SK-N-SH (cell line): ENCODE results near the gene UBE2I. TPM values are rescaled to one million over a fixed set of nuclear protein-coding genes. Genes with fewer than 3 reads are reported as not detected.

ENCODE experiments used
- CTCF ChIA-PET: fragments of 300-600, 350-600 bp; formaldehyde crosslinking; extraction: SDS; loops from one replicate; lab custom pipeline; 2021; lab: Yijun Ruan, JAX
- POLR2A ChIA-PET: fragments of 350-600 bp; sonication (Branson Sonifier 250); formaldehyde crosslinking; extraction: SDS; loops from one replicate; lab custom pipeline; 2020; ENCODE audit warnings: antibody characterized with exemption, inconsistent platforms; lab: Yijun Ruan, JAX
- DNase-seq: peaks from one replicate; pipeline ENCODE4 v3.0.0; 2012
- H2AFZ ChIP-seq: fragments of 200-600 bp; sonication (generic); 2 replicates; pipeline ENCODE4 v1.8.1; 2016; ENCODE audit warnings: antibody characterized with exemption, mild to moderate bottlenecking, low read depth
- H3F3A ChIP-seq: fragments of 200-600 bp; sonication (generic); replicated peaks from 2 replicates; pipeline ENCODE3; 2016; ENCODE audit warnings: antibody characterized with exemption, mild to moderate bottlenecking; ENCODE audit not compliant: insufficient read depth
- H3K27ac ChIP-seq, 2 experiments: fragments of 200-500 bp in 1 of 2; fragments of 200-600 bp in 1 of 2; sonication (Bioruptor generic) in 1 of 2; sonication (generic), shearing (Covaris generic) in 1 of 2; 2 replicates each; pipeline versions ENCODE4 v1.5.1 to v1.6.1; 2014 to 2016; ENCODE audit warnings: low read depth in 2 of 2, inconsistent platforms in 1 of 2, low read length in 1 of 2, mild to moderate bottlenecking in 1 of 2, mixed read lengths in 1 of 2
- H3K27me3 ChIP-seq: fragments of 200-600 bp; sonication (generic), shearing (Covaris generic); 2 replicates; pipeline ENCODE4 v1.6.1; 2016; ENCODE audit warnings: mixed run types; ENCODE audit not compliant: insufficient read depth
- H3K36me3 ChIP-seq, 2 experiments: fragments of 200-500 bp in 1 of 2; fragments of 200-600 bp in 1 of 2; sonication (Bioruptor generic) in 1 of 2; sonication (generic) in 1 of 2; replicated peaks in 1 of 2; 2 replicates each; pipeline versions ENCODE3 to v1.5.1; 2014 to 2016; ENCODE audit warnings: low read length in 1 of 2, mild to moderate bottlenecking in 1 of 2; ENCODE audit not compliant: insufficient read depth in 2 of 2, control insufficient read depth in 1 of 2
- H3K4me1 ChIP-seq, 2 experiments: fragments of 200-500 bp in 1 of 2; fragments of 200-600 bp in 1 of 2; sonication (Bioruptor generic) in 1 of 2; sonication (generic), shearing (Covaris generic) in 1 of 2; 2 replicates each; pipeline versions ENCODE4 v1.5.1 to v1.6.1; 2014 to 2016; ENCODE audit warnings: low read depth in 1 of 2, low read length in 1 of 2, mixed run types in 1 of 2; ENCODE audit not compliant: insufficient read depth in 2 of 2, control insufficient read depth in 1 of 2
- H3K4me2 ChIP-seq: fragments of 200-600 bp; sonication (generic), shearing (Covaris generic); 2 replicates; pipeline ENCODE4 v1.6.1; 2017; ENCODE audit warnings: mixed run types
- H3K4me3 ChIP-seq, 2 experiments: fragments of 200-500 bp in 1 of 2; fragments of 200-600 bp in 1 of 2; sonication (Bioruptor generic) in 1 of 2; sonication (generic), shearing (Covaris generic) in 1 of 2; 2 replicates each; pipeline versions ENCODE4 v1.5.1 to v1.8.1; 2014 to 2016; ENCODE audit warnings: low read depth in 2 of 2, inconsistent platforms in 1 of 2, low read length in 1 of 2, mild to moderate bottlenecking in 1 of 2, mixed read lengths in 1 of 2, moderate library complexity in 1 of 2
- H3K79me2 ChIP-seq: fragments of 200-600 bp; sonication (generic); 2 replicates; pipeline ENCODE4 v1.8.1; 2017; ENCODE audit warnings: mild to moderate bottlenecking; ENCODE audit not compliant: insufficient read depth
- H3K9ac ChIP-seq: fragments of 200-600 bp; sonication (generic); 2 replicates; pipeline ENCODE4 v1.6.1; 2017; ENCODE audit warnings: mixed run types
- H3K9me2 ChIP-seq: fragments of 200-600 bp; sonication (generic); 2 replicates; pipeline ENCODE4 v1.6.1; 2017; ENCODE audit warnings: mixed run types
- H3K9me3 ChIP-seq: fragments of 200-600 bp; sonication (generic); 2 replicates; pipeline ENCODE4 v1.6.1; 2017; ENCODE audit warnings: mixed run types, mild to moderate bottlenecking, moderate library complexity
- H4K20me1 ChIP-seq: fragments of 200-600 bp; sonication (generic); 2 replicates; pipeline ENCODE4 v1.6.1; 2017; ENCODE audit warnings: mild to moderate bottlenecking, mixed run types; ENCODE audit not compliant: insufficient read depth
- CHD2 ChIP-seq: fragments of 150-350 bp; IDR thresholded peaks from 2 replicates; pipeline ENCODE4 v1.6.1; 2018; ENCODE audit warnings: low read length; ENCODE audit not compliant: partially characterized antibody
- ELF1 ChIP-seq: IDR thresholded peaks from 2 replicates; pipeline ENCODE4 v1.4.0; 2012
- EP300 ChIP-seq, 2 experiments: IDR thresholded peaks; 2 replicates each; pipeline versions ENCODE4 v1.4.0 to v1.6.1; 2012; ENCODE audit warnings: borderline replicate concordance in 1 of 2, low read depth in 1 of 2, low read length in 1 of 2
- FOXM1 ChIP-seq: IDR thresholded peaks from 2 replicates; pipeline ENCODE4 v1.4.0; 2012; ENCODE audit warnings: low read depth, mild to moderate bottlenecking
- GATA2 ChIP-seq: sonication (generic); formaldehyde crosslinking; IDR thresholded peaks from 2 replicates; pipeline ENCODE4 v1.5.0; 2020; ENCODE audit warnings: mild to moderate bottlenecking, missing genetic modification reagents
- IRF3 ChIP-seq: fragments of 150-350 bp; IDR thresholded peaks from 2 replicates; pipeline ENCODE4 v1.6.1; 2016; ENCODE audit warnings: mild to moderate bottlenecking, low read depth, low read length
- JUND ChIP-seq: IDR thresholded peaks from 2 replicates; pipeline ENCODE4 v1.4.0; 2012
- MEF2A ChIP-seq: IDR thresholded peaks from 2 replicates; pipeline ENCODE4 v1.4.0; 2012; ENCODE audit warnings: low read depth, borderline replicate concordance
- MXI1 ChIP-seq: IDR thresholded peaks from 2 replicates; pipeline ENCODE4 v1.6.1; 2012; ENCODE audit warnings: mild to moderate bottlenecking, low read depth, low read length, improper control_type of control experiment
- PBX3 ChIP-seq: IDR thresholded peaks from 2 replicates; pipeline ENCODE4; 2012
- REST ChIP-seq: IDR thresholded peaks from 2 replicates; pipeline ENCODE4 v1.6.1; 2012; ENCODE audit warnings: mild to moderate bottlenecking, low read depth, low read length, moderate library complexity
- SMC3 ChIP-seq: IDR thresholded peaks from 2 replicates; pipeline ENCODE4 v1.6.1; 2012; ENCODE audit warnings: low read depth, low read length, improper control_type of control experiment
- TAF1 ChIP-seq: IDR thresholded peaks from 2 replicates; pipeline ENCODE4 v1.6.1; 2012; ENCODE audit warnings: low read depth, mild to moderate bottlenecking, low read length, moderate library complexity, borderline replicate concordance
- TEAD4 ChIP-seq: IDR thresholded peaks from 2 replicates; pipeline ENCODE4 v1.4.0; 2012; ENCODE audit warnings: mild to moderate bottlenecking, borderline replicate concordance; ENCODE audit not compliant: insufficient read depth
- USF2 ChIP-seq: fragments of 150-350 bp; IDR thresholded peaks from 2 replicates; pipeline ENCODE4 v1.6.1; 2017; ENCODE audit warnings: antibody characterized with exemption, low read length, low read depth, borderline replicate concordance
- ZBTB33 ChIP-seq: IDR thresholded peaks from 2 replicates; pipeline ENCODE4 v1.4.0; 2012; ENCODE audit warnings: low read depth, borderline replicate concordance
- WGBS: methylation state at CpG from one replicate; pipeline ENCODE4 v1.1.6; 2017; ENCODE audit warnings: low lambda C conversion rate; 5-methylcytosine and 5-hydroxymethylcytosine counted together
- polyA plus RNA-seq, 3 experiments: library from polyadenylated mRNA; depleted of rRNA; stranded (reverse); fragments of >200 nt; gene quantifications; 2 replicates each; pipeline ENCODE4 v1.2.3, GENCODE V29; 2012

Gene UBE2I
- polyA plus RNA-seq, 1 of the 3 experiments (the other 2 are of a cell fraction), result 107 TPM

GRCh38 chr16:1361685-1362360 is 52.4 kb downstream of the UBE2I start:
- Histone ChIP-seq H2AFZ (no peak overlapping the region), H3F3A (peaks cover 16% of the 10 kb centered on the region), H3K4me1 (no peaks in the 10 kb centered on the region), H3K27me3 (no peaks in the 10 kb centered on the region), H3K27ac (no peak overlapping the region), H3K4me3 (no peak overlapping the region), H3K36me3 (peaks cover 12 to 47% of the 10 kb centered on the region in 2 experiments), H3K9me2 (no peaks in the 10 kb centered on the region), H3K4me2 (no peak overlapping the region), H3K9me3 (no peaks in the 10 kb centered on the region), H4K20me1 (peaks cover 23% of the 10 kb centered on the region; the same call in 1 of the 2 replicates), H3K79me2 (peaks cover 55% of the 10 kb centered on the region; the same call in 1 of the 2 replicates), H3K9ac (no peak overlapping the region)
- 100% methylated on average over 14 of the region's 43 CpGs for WGBS
- CTCF ChIA-PET, result interaction anchor here (1.9 to 3.9 kb wide), 2 partner anchors 17 to 58 kb away, joined by 6 to 39 read pairs; partner anchors contain the start of gene UQCC4
- POLR2A ChIA-PET, result no interaction called here
- TF ChIP-seq TEAD4 (no peak), EP300 (IDR thresholded peaks at IDR 0.05; ENCODE audit: borderline replicate concordance in 1 of 2, low read depth in 1 of 2, low read length in 1 of 2) (no peak), ZBTB33 (no peak), REST (no peak), ELF1 (no peak), MXI1 (no peak), PBX3 (no peak), USF2 (no peak), FOXM1 (no peak), TAF1 (no peak), SMC3 (no peak), JUND (no peak), GATA2 (CRISPR knock-in tag) (no peak), CHD2 (no peak), IRF3 (no peak), MEF2A (no peak)
- DNase-seq, result no peak
